ENCODE results near the gene NUP153. TPM values are rescaled to one million over a fixed set of nuclear protein-coding genes. Genes with fewer than 3 reads are reported as not detected.

Gene NUP153
- polyA plus RNA-seq, 1 donor from 2014 or later, result 20.6 TPM

- TF ChIP-seq EZH2 (IDR thresholded peaks at IDR 0.05; ENCODE audit: borderline replicate concordance, insufficient read depth, low read length, poor library complexity, severe bottlenecking) (no peak), MXI1 (conservative IDR thresholded peaks at IDR 0.05; ENCODE audit: poor library complexity, severe bottlenecking) (no peak), SMC3 (conservative IDR thresholded peaks at IDR 0.05; ENCODE audit: poor library complexity) (no peak), RAD21 (conservative IDR thresholded peaks at IDR 0.05) (no peak), EP300 (conservative IDR thresholded peaks at IDR 0.05; ENCODE audit: poor library complexity, severe bottlenecking) (no peak), REST (IDR thresholded peaks at IDR 0.05; ENCODE audit: borderline replicate concordance) (no peak), TAF1 (IDR thresholded peaks at IDR 0.05; ENCODE audit: low read depth) (no peak), POLR2AphosphoS5 (IDR thresholded peaks at IDR 0.05) (no peak), CTCF (IDR thresholded peaks at IDR 0.05; ENCODE audit: poor library complexity, severe bottlenecking) (no peak)
- Histone ChIP-seq H3K27me3 (ENCODE audit: insufficient read depth, low read depth, low read length) (no peaks in the 10 kb centered on the region), H3K9me2 (ENCODE audit: insufficient read depth, low read length) (no peaks in the 10 kb centered on the region), H3K9ac (ENCODE audit: low read length) (no peak overlapping the region), H3K4me2 (ENCODE audit: low read length) (no peak overlapping the region), H3K9me3 (ENCODE audit: low read length) (no peaks in the 10 kb centered on the region), H3K79me2 (replicated peaks; ENCODE audit: insufficient read depth, low read length) (peaks cover 4% of the 10 kb centered on the region), H3K36me3 (ENCODE audit: insufficient read depth, low read length) (peaks cover 4% of the 10 kb centered on the region), H4K20me1 (ENCODE audit: insufficient read depth) (no peaks in the 10 kb centered on the region), H3K27ac (ENCODE audit: low read length) (no peak overlapping the region), H2AFZ (ENCODE audit: low read depth, low read length) (no peak overlapping the region), H3K4me3 (ENCODE audit: low read length) (no peak overlapping the region), H3F3A (ENCODE audit: insufficient read depth, low read length, poor library complexity, severe bottlenecking) (no peaks in the 10 kb centered on the region)
These were observed 84.6 kb downstream of the NUP153 start for GRCh38 chr6:17622144-17622543.

- no peak for TF ChIP-seq POLR2AphosphoS5 (IDR thresholded peaks at IDR 0.05)
- TF ChIP-seq CTCF (IDR thresholded peaks at IDR 0.05; ENCODE audit: poor library complexity, severe bottlenecking), result no peak
- no peak for TF ChIP-seq MXI1 (conservative IDR thresholded peaks at IDR 0.05; ENCODE audit: poor library complexity, severe bottlenecking)
- no peak for TF ChIP-seq EP300 (conservative IDR thresholded peaks at IDR 0.05; ENCODE audit: poor library complexity, severe bottlenecking)
- no peak for TF ChIP-seq EZH2 (IDR thresholded peaks at IDR 0.05; ENCODE audit: borderline replicate concordance, insufficient read depth, low read length, poor library complexity, severe bottlenecking)
- Histone ChIP-seq H3K36me3 (ENCODE audit: insufficient read depth, low read length) (peaks cover 4% of the 10 kb centered on the region), H3K4me2 (ENCODE audit: low read length) (no peak overlapping the region), H4K20me1 (ENCODE audit: insufficient read depth) (no peaks in the 10 kb centered on the region), H3K9me3 (ENCODE audit: low read length) (no peaks in the 10 kb centered on the region), H3K27me3 (ENCODE audit: insufficient read depth, low read depth, low read length) (no peaks in the 10 kb centered on the region), H3K4me3 (ENCODE audit: low read length) (no peak overlapping the region), H3F3A (ENCODE audit: insufficient read depth, low read length, poor library complexity, severe bottlenecking) (no peaks in the 10 kb centered on the region), H3K9ac (ENCODE audit: low read length) (no peak overlapping the region), H2AFZ (ENCODE audit: low read depth, low read length) (no peak overlapping the region), H3K9me2 (ENCODE audit: insufficient read depth, low read length) (no peaks in the 10 kb centered on the region), H3K27ac (ENCODE audit: low read length) (no peak overlapping the region), H3K79me2 (replicated peaks; ENCODE audit: insufficient read depth, low read length) (peaks cover 4% of the 10 kb centered on the region)
These were observed 85.7 kb downstream of the NUP153 start for GRCh38 chr6:17621003-17621402.

Data from neural cell (in vitro differentiated cells).